ENCODE measurements around the gene INO80E. TPM values are rescaled to one million over a fixed set of nuclear protein-coding genes. Genes with fewer than 3 reads are reported as not detected.

Gene INO80E
- total RNA-seq, 5 donors from 2014 or later (not counting 1 experiment from before 2014, with no cell fraction given), result 84.8 to 152 (median 128) TPM

DNA sequence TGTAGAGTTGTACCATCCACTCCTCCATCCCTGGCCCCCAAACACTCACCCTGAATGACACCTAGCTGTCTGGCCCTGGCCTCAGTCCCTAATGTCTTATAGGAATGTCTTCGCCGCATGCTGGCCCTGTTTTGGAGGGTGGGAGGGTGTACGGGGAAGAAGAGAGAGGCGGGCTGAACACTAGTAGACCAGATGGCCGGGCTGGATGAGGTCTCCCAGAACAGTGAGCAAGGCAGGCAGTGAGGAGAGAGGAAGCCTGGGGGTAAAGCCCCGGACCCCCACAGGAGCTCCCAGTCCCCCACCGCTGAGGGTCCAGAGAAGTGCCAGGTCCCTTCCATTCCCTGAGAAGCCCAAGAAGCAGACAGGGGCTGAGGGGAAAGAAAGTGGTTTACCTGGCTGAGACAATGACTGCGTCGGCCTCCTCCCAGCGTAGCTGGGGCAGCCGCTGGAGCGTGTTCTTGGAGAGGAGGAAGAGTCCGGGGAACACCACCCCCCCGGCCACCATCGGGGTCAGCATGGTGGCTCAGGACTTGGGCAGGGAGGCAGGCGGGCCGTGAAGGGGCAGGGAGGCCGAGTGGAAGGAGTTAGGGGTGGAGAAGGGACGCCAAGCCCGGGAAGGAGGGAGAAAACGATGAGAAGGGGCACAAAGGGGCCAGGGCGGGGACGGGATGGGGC is 34.1 kb downstream of the INO80E start:
- no peak overlapping the region for H3K27ac Mint-ChIP-seq
- no peak for ATAC-seq (replicated peaks in 1 of 4)
- H3K4me3 Mint-ChIP-seq, result peak overlapping the region in 1 of 3 donors; percentile 66
- no peaks in the 10 kb centered on the region for H3K36me3 Mint-ChIP-seq
- ChIA-PET POLR2A (no interaction called here), CTCF (no interaction called here)
- Histone ChIP-seq H3K4me1 (ENCODE audit: control insufficient read depth in 1 of 2, extremely low read depth in 1 of 2, insufficient read depth in 2 of 2, low read length in 2 of 2) (peaks cover 0 to 22% of the 10 kb centered on the region in 2 experiments), H3K36me3 (ENCODE audit: control insufficient read depth in 2 of 2, extremely low read depth in 1 of 2, insufficient read depth in 1 of 2, low read length in 1 of 2) (no peaks in the 10 kb centered on the region), H3K4me3 (ENCODE audit: control insufficient read depth in 1 of 2, extremely low read depth in 1 of 2, low read length in 1 of 2) (no peak overlapping the region), H3K27ac (ENCODE audit: low read length) (no peak overlapping the region), H3K27me3 (replicated peaks in 1 of 2; ENCODE audit: control insufficient read depth in 2 of 2, extremely low read depth in 1 of 2, insufficient read depth in 2 of 2, low read length in 1 of 2) (peaks cover 0 to 97% of the 10 kb centered on the region in 2 experiments), H3K9me3 (no peaks in the 10 kb centered on the region)
- no peak for DNase-seq
- H3K9me3 Mint-ChIP-seq, result no peaks in the 10 kb centered on the region
- 25% methylated on average over 21 of the region's 23 CpGs for WGBS (ENCODE audit: insufficient coverage)
- H3K4me1 Mint-ChIP-seq, result peaks cover 5 to 19% (median 12%) of the 10 kb centered on the region in 3 donors
- H3K27me3 Mint-ChIP-seq, result peaks cover 40 to 60% of the 10 kb centered on the region in 2 donors

DNA sequence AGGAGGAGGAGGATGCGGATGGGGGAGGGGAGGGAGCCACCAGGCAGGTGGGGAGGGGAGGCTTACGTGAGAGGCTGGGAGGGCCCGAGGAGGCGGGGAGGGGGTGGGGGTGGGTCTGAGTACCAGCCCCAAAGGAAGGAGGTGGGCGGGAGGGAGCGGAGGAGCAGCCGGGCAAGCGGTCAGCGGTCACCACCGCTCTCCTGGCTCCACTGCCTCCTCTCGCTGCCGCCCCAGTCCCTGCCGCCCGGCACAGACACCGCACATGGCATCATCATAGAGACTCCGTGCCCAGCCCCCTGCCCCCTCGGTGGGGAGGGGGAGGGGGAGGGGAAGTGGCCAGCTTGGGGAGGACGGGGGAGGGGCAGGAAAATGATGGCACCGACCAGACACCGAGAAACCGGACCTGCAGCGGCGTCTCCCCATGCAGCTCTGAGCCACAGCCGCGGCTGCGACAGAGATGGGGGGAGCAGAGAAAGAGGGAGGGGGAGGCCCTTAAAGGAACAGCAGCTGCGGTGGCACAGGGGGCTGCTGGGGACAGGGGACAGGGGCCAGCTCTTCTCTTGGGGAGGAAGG is 34.9 kb downstream of the INO80E start, which contains the start of gene TLCD3B:
Gene TLCD3B (minus strand): TSS at position 431 of the 573 bp plus-strand sequence. CDS start 744 bp downstream, outside the sequence.
- POLR2A ChIA-PET, result no interaction called here
- Mint-ChIP-seq H3K27ac (no peak within 1 kb of the TSS), H3K9me3 (no peaks in the 10 kb centered on the region), H3K27me3 (peaks cover 40 to 59% of the 10 kb centered on the region in 2 donors), H3K36me3 (no peaks in the 10 kb centered on the region), H3K4me3 (peak within 1 kb of the TSS in 2 of 3 donors; percentile 6 to 66), H3K4me1 (peaks cover 5 to 19% (median 12%) of the 10 kb centered on the region in 3 donors)
- Histone ChIP-seq H3K27me3 (replicated peaks in 1 of 2; ENCODE audit: control insufficient read depth in 2 of 2, extremely low read depth in 1 of 2, insufficient read depth in 2 of 2, low read length in 1 of 2) (peaks cover 0 to 92% of the 10 kb centered on the region in 2 experiments), H3K9me3 (no peaks in the 10 kb centered on the region), H3K4me3 (ENCODE audit: control insufficient read depth in 1 of 2, extremely low read depth in 1 of 2, low read length in 1 of 2) (no peak within 1 kb of the TSS), H3K36me3 (ENCODE audit: control insufficient read depth in 2 of 2, extremely low read depth in 1 of 2, insufficient read depth in 1 of 2, low read length in 1 of 2) (no peaks in the 10 kb centered on the region), H3K27ac (ENCODE audit: low read length) (no peak within 1 kb of the TSS), H3K4me1 (ENCODE audit: control insufficient read depth in 1 of 2, extremely low read depth in 1 of 2, insufficient read depth in 2 of 2, low read length in 2 of 2) (peaks cover 0 to 22% of the 10 kb centered on the region in 2 experiments)
- peak in 3 of 4 experiments; percentile 18 to 48 (median 43) for ATAC-seq (replicated peaks in 1 of 4)
- no peak for DNase-seq
- CTCF ChIA-PET, result interaction anchor here (0.6 to 1.3 kb wide), 3 partner anchors 24 to 182 kb away, joined by 4 to 7 read pairs (median 4); no protein-coding TSS in a partner anchor
- 2% methylated on average over 9 of the region's 27 CpGs for WGBS (ENCODE audit: insufficient coverage)

DNA sequence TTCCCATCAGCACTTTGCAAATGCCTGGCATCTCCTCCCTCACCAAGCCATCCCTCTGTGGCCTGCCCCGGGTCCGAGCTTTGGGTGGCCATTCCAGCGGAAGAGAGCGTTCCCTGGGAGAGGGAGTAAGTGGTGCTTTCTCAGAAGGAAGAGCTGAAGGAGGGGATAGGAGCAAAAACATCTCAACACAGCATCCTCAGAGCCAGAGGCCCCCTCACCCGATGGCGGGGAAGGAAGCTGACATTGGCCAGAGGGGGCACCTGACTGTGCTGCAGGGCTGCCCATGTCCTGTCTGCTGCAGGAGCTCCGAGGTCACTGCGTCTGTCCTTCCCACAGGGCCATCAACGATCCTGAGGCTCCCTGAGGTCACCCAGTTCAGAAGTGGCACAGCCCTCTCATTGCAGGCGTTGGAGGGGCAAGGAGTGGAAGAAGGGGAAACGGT is 35.5 kb downstream of the INO80E start:
- Mint-ChIP-seq H3K36me3 (no peaks in the 10 kb centered on the region), H3K4me3 (peak overlapping the region in 1 of 3 donors; percentile 36), H3K27me3 (peaks cover 40 to 57% of the 10 kb centered on the region in 2 donors), H3K27ac (no peak overlapping the region), H3K4me1 (peaks cover 5 to 19% (median 12%) of the 10 kb centered on the region in 3 donors), H3K9me3 (no peaks in the 10 kb centered on the region)
- Histone ChIP-seq H3K4me1 (ENCODE audit: control insufficient read depth in 1 of 2, extremely low read depth in 1 of 2, insufficient read depth in 2 of 2, low read length in 2 of 2) (peaks cover 0 to 22% of the 10 kb centered on the region in 2 experiments), H3K27me3 (replicated peaks in 1 of 2; ENCODE audit: control insufficient read depth in 2 of 2, extremely low read depth in 1 of 2, insufficient read depth in 2 of 2, low read length in 1 of 2) (peaks cover 0 to 90% of the 10 kb centered on the region in 2 experiments), H3K4me3 (ENCODE audit: control insufficient read depth in 1 of 2, extremely low read depth in 1 of 2, low read length in 1 of 2) (no peak overlapping the region), H3K9me3 (no peaks in the 10 kb centered on the region), H3K27ac (ENCODE audit: low read length) (no peak overlapping the region), H3K36me3 (ENCODE audit: control insufficient read depth in 2 of 2, extremely low read depth in 1 of 2, insufficient read depth in 1 of 2, low read length in 1 of 2) (no peaks in the 10 kb centered on the region)
- ChIA-PET POLR2A (interaction anchor here in 1 of 2 donors (0.6 kb wide), 1 partner anchor 328 kb away, joined by 7 read pairs; no protein-coding TSS in a partner anchor), CTCF (interaction anchor here (0.5 to 1.3 kb wide), 4 partner anchors 24 to 305 kb away, joined by 3 to 6 read pairs (median 4); no protein-coding TSS in a partner anchor)
- ATAC-seq (replicated peaks in 1 of 4), result no peak
- WGBS (ENCODE audit: insufficient coverage), result 11% methylated on average over 3 of the region's 11 CpGs
- DNase-seq, result no peak

DNA sequence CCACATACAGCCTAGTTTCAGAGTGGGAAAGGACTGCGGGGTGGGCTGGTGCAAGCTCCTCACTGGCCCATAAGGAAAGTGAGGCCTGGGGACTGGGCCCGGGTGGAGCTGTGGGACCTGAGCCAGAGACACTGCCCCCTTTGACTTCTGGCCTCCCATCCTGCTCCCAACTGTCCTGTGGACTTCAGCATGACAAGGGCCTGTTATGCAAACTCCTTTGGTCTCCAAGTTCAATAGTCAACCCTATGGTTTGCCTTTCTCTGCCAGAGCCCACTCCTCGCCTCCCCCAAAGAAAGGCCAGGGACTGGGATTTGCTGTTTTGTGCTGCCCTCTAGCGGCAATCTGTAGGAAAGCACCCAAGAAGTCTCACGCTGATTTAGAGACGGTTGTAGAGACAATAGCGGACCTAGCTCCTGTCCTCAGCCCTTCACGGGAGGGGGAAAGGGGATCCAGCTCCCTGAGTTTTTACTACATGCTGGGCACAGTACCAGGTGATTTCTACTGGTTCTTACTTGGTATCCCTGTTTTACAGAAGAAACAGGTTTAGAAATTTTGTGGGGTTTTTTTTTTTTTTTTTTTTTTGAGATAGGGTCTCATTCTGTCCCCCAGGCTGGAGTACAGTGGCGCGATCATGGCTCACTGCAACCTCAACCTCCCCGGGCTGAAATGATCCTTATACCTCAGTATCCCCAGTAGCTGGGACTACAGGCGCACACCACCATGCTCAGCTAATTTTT is 36.2 kb downstream of the INO80E start:
- H3K4me3 Mint-ChIP-seq, result peak overlapping the region in 2 of 3 donors; percentile 6 to 46
- CTCF ChIA-PET, result interaction anchor here (0.5 to 1.3 kb wide), 13 partner anchors 23 to 882 kb away, joined by 3 to 9 read pairs (median 5); no protein-coding TSS in a partner anchor

DNA sequence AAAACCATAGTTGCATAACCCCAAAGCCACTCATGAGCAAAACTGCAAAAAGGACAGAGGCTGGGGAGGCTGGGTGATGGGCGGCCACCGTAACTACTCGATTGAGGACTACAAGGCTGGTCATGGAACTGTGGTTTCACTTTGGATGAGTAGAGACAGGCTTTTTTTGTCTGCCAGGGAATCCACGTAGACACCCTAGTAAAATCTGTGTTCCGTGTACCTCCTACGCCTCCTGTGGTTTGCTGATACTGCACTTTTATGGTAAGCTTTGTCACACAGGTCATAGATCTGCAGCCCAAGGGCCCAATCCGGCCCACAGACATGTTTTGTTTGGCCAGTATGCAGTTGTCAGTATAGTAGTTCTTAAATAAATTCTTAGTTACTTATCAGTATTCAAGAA is 37.2 kb downstream of the INO80E start:
- POLR2A ChIA-PET, result interaction anchor here in 1 of 2 donors (0.6 kb wide), 1 partner anchor 22 kb away, joined by 3 read pairs; no protein-coding TSS in a partner anchor
- peaks cover 23 to 39% of the 10 kb centered on the region in 2 donors for H3K27me3 Mint-ChIP-seq
- peaks cover 0 to 74% of the 10 kb centered on the region in 2 experiments for H3K27me3 ChIP-seq (replicated peaks in 1 of 2; ENCODE audit: control insufficient read depth in 2 of 2, extremely low read depth in 1 of 2, insufficient read depth in 2 of 2, low read length in 1 of 2)

More for the DNA sequence above, 36.2 kb downstream of the INO80E start:
- Histone ChIP-seq H3K4me1 (ENCODE audit: control insufficient read depth in 1 of 2, extremely low read depth in 1 of 2, insufficient read depth in 2 of 2, low read length in 2 of 2) (peaks cover 0 to 22% of the 10 kb centered on the region in 2 experiments), H3K27me3 (replicated peaks in 1 of 2; ENCODE audit: control insufficient read depth in 2 of 2, extremely low read depth in 1 of 2, insufficient read depth in 2 of 2, low read length in 1 of 2) (peaks cover 0 to 84% of the 10 kb centered on the region in 2 experiments), H3K36me3 (ENCODE audit: control insufficient read depth in 2 of 2, extremely low read depth in 1 of 2, insufficient read depth in 1 of 2, low read length in 1 of 2) (no peaks in the 10 kb centered on the region), H3K9me3 (no peaks in the 10 kb centered on the region), H3K27ac (ENCODE audit: low read length) (no peak overlapping the region), H3K4me3 (ENCODE audit: control insufficient read depth in 1 of 2, extremely low read depth in 1 of 2, low read length in 1 of 2) (no peak overlapping the region)
- WGBS (ENCODE audit: insufficient coverage), result 19% methylated on average over 7 of the region's 12 CpGs
- peaks cover 5 to 19% (median 12%) of the 10 kb centered on the region in 3 donors for H3K4me1 Mint-ChIP-seq
- no peaks in the 10 kb centered on the region for H3K36me3 Mint-ChIP-seq
- H3K27me3 Mint-ChIP-seq, result peaks cover 33 to 49% of the 10 kb centered on the region in 2 donors
- no peak overlapping the region for H3K27ac Mint-ChIP-seq
- ATAC-seq (replicated peaks in 1 of 4) (peak; percentile 36 to 67 (median 56)), DNase-seq (peak; percentile 19 to 81 (median 50))
- H3K9me3 Mint-ChIP-seq, result no peaks in the 10 kb centered on the region
- POLR2A ChIA-PET, result interaction anchor here (0.5 to 0.6 kb wide), 2 partner anchors 329 to 385 kb away, joined by 3 to 7 read pairs; no protein-coding TSS in a partner anchor

More for the DNA sequence above, 37.2 kb downstream of the INO80E start:
- no peak for DNase-seq
- Histone ChIP-seq H3K4me1 (ENCODE audit: control insufficient read depth in 1 of 2, extremely low read depth in 1 of 2, insufficient read depth in 2 of 2, low read length in 2 of 2) (peaks cover 0 to 22% of the 10 kb centered on the region in 2 experiments), H3K9me3 (no peaks in the 10 kb centered on the region), H3K4me3 (ENCODE audit: control insufficient read depth in 1 of 2, extremely low read depth in 1 of 2, low read length in 1 of 2) (no peak overlapping the region), H3K27ac (ENCODE audit: low read length) (no peak overlapping the region), H3K36me3 (ENCODE audit: control insufficient read depth in 2 of 2, extremely low read depth in 1 of 2, insufficient read depth in 1 of 2, low read length in 1 of 2) (no peaks in the 10 kb centered on the region)
- 47% methylated on average over 3 of the region's 7 CpGs for WGBS (ENCODE audit: insufficient coverage)
- no peak overlapping the region for H3K27ac Mint-ChIP-seq
- H3K36me3 Mint-ChIP-seq, result no peaks in the 10 kb centered on the region
- ATAC-seq (replicated peaks in 1 of 4), result no peak
- no peaks in the 10 kb centered on the region for H3K9me3 Mint-ChIP-seq
- CTCF ChIA-PET, result interaction anchor here in 1 of 2 donors (1.2 kb wide), 1 partner anchor 22 kb away, joined by 5 read pairs; no protein-coding TSS in a partner anchor
- H3K4me1 Mint-ChIP-seq, result peaks cover 5 to 17% (median 12%) of the 10 kb centered on the region in 3 donors
- H3K4me3 Mint-ChIP-seq, result no peak overlapping the region
